GM19452 (cell line): ENCODE data around the gene CDH23.

Experiments
- ATAC-seq: cut with Tn5 transposase; IDR thresholded peaks from one replicate; pipeline ENCODE4 v1.9.1; 2021; ENCODE audit not compliant: unreplicated experiment

CDH23 gene

DNA sequence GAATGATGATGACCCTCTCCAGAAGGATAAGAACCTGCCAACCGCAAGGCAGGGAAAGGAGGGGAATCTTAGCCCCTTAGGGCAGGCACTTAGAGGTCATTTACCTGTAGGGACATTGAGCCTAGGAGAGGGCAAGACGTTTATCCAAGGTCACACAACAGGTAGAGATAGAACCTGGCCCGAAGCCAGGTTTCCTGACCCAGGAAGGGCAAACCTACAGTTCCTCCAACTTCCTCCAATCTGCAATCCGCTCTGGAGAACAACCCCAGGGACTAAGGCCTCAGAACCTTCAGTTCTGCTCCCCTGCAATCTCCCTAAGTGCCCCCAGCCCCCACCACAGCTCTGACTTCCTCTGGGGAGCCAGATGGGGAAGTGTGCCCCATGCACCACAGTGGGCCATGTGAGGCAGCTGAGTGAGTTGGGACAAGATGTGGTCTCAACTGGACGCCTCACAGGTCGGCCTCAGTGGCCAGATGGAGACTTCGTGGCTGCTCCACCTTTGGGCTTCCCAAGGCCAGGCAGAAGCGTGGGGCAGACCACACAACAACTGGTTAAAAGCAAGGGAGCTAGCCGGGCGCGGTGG is 455.7 kb downstream of the CDH23 start:
- ATAC-seq, result no peak

DNA sequence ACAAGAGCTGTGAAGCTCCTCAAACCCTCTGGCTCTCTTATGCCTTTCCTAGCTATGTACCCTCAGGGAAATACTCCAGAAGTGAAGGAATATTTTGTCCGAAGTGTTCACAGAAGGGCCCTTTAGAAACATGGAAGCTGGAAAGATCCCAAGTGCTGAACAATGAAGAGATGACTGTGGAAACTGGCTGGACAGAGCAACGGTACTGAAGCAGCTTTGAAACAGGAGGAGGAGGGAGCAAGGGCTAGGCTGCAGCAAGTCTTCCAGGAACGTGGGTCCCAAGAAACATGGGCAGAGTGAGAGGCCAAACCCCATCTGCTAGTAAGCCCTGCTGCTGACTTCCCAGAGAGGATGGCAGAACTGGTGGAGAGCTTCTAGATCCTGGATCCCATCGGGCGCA is 457.3 kb downstream of the CDH23 start:
- ATAC-seq, result no peak

DNA sequence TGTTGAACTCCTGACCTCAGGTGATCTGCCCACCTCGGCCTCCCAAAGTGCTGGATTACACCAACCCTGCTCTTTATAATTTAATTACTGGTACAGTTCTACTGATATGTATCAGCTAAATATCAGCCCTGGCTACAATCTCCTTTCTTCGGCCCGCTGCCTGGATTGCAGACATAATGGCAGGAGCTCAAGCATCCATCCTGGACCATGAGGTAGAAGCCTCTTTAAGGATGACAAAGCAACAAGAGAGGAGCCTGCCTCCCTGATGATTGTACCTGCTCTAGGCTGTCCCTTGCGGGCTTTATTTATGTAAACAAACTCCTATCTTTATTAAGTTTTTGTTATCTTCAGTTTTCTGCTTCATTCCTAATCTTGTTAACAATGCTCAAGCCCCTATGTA is 459.9 kb downstream of the CDH23 start:
- no peak for ATAC-seq

DNA sequence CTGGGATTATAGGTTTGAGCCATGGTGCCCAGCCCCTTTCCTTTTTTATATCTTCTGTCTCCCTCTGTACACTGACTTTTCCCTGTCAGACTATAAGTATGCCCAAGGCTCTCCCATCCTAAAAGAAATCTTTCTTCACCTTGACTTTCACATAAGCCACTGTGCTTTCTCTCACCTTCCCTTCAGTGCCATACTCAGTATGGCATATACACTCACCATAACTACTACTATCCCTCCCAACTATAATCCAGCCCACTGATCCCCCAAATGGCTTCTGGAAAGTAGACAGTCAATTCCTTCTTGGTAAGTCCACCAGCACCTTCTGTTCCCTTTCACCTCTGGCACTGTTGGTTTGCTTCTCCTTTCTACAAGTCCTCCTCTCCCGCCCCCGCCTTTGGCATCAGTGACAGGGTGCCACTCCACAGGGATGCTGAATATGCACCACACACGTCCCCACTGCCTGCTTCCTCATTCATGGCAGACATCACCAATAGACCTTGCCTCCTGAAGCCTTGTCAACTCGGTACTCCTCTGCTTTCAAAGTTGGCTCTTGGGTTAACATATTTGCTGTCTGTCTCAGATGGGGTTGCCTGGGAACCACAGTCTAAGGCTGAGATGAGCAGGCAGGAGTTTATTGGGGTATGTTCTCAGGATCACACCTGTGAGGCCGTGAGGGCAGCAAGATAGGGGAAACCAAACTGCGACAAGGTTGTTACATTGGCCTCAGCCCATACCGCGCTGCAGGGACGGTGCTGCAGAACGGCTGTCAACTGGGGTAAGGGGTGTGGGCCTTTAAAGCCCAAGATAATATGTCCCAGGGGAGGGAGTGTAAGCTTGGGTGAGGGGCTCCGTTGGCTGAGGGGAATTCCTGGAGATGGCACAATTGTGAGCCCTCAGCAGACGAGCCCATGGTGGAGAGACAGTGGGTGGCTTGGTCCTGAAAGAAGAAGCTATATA is 461.5 kb downstream of the CDH23 start:
- no peak for ATAC-seq

DNA sequence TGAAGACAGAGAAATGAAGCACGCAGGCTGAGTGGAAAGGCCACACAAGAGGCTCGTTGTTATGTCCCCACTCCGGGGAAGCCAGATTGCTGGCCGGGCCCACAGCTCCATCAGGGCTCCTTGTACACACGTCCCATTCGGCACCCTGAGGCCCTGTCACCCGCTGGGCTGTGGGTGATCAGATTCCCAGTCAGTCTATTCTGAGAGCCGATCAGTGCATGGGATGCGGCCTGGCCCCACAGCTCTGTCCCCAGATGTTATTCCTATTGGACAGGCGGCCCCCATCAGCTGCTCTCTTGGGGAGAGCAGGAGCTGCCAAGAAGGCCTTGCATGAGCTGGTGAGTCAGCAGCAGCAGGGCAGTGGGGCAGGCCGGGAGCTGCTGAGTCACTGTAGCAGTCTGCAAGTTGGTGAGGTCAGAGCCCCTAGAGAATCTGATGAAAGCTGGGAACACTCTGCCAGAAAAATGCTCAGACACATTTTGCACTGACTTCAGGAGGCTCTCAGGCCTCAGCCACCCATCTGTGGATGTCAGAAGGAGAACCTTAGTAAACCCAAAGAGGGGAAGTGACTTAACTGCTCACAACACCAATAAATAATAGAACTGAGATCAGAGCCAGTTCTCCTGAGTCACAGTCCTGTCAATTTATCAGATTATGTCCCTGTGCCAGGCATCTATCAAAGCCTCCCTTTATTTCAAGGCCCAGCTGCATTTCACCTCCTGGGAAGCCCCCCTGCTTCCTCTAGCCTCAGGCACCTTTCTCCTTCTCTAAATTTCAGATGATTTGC is 463.7 kb downstream of the CDH23 start:
- ATAC-seq, result no peak

DNA sequence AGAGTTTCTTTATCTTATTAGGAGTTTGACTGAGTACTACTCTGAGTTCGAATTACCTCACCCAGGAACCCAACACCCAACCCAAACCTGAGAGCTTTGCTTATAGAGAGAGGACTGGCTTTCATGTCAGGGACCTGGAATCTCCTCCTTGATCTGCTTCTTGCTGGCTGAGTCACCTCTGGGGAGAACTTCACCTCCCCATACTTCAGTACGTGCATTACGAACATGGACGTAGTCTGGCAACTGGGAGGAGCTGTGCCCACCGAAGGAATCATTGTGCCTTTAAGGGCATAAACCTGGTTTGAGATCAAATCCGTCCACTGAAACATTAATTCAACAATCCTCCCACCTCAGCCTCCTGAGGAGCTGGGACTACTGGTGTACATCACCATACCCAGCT is 466.5 kb downstream of the CDH23 start:
- ATAC-seq, result no peak

DNA sequence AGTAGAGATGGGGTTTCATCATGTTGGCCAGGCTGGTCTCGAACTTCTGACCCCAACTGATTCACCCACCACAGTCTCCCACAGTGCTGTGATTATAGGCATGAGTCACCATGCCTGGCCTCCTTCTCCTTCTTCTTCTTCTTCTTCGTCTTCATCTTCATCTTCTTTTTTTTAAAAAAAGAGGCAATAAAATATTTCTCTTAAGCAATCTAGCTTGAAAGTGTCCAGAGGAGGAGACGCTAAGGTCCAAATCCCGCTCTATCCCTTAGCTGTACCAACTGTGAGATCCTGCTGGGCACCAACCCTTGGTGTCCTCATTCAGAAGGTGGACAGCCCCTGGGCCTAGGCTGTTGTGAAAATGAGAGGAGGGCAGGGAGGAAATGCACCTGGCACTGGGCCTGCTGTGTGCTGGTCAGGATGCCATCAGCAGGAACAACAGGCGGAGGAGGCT is 468.2 kb downstream of the CDH23 start:
- ATAC-seq, result no peak
